ENCODE results near the gene OLFML2A. TPM values are rescaled to one million over a fixed set of nuclear protein-coding genes. Genes with fewer than 3 reads are reported as not detected.

OLFML2A gene
- total RNA-seq, 1 donor from 2014 or later: not detected

DNA sequence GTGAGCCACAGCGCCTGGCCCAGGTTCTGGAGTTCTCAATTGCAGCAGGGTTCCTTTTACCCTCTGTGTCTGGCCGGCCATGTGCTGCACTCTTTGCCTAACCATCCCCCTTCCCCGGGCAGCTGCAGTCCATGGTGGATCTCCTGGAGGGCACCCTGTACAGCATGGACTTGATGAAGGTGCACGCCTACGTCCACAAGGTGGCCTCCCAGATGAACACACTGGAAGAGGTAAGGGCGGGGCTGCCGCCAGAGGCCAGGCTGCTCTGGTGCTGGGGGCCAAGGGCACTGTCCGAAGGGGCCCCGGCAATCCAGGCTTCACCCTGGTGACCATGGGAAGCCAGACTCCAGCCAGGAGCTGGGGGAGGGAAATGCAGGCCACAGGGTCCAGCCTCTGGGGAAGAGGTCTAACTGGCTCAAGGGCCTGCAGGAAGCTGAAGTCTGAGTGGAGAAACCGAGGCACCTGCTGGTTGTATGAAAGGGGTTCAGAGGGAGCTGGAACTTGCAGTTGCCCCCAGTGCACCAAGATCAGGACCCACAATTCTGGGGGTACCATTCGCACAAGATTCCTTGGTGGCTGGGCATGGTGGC lies 18.1 kb downstream of the OLFML2A start:
- intact Hi-C loops (cut with micrococcal nuclease): no loop called here

DNA sequence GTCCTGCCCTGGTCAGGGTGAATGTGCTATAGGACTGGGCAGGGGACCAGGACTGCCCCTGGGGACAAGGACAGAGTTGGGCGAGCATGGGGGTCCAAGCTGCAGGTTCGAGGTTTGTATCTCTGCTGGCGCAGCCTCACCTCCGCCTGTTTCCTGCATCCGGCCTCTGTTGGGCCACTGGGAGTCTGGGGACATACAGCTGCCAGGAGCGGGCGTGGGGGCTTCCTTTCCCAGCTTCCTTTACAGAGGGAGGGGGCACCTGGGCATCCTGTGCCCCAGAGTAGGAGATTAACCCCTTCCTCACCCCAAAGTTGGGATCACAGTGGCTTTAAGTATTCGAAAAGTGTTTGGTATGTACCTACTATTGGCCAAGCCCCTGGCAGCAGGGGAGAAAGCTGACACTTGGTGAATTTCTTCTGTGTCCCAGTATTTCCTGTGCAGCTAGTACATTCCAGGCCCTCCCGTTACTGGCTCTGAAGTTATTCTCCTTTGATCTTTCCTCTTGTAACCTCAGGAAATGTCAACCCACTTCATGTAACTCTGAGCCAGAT lies 19.0 kb downstream of the OLFML2A start:
- intact Hi-C loops (cut with micrococcal nuclease): no loop called here

DNA sequence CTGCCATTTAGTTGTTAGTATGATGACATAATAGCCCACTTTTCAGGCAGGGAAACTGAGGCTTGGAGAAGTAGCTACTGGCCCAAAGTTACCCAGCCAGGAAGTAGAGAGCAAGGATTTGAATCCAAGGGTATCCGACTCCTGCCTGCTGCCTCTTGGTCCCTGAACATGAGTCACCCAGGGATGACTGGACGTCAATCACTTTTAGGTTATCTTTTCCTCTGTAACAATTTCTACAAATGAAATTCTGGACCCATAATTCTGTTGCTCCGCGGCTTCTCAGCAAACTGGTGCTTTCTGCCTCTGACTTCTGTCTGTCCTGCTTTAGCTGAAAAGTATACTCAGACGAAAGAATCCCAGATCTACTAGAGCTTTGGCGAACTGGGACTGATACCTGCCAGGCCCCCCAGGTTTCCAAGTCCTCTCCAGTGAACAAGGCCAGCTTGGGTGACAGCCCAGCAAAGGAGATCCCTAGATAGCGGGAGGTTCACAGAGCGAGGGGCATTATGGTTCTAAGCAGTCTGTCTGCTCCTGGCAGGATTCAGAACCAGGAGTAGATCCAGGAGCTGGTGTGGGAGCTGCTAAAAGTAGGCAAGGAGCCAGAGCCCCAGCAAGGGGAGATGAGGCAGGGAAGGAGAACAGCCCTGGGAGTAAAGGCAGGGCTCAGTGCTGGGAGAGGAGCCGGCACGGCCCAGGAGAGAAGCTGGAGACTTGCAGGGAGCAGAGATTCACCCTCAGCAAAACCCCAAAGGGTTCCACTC lies 20.6 kb downstream of the OLFML2A start:
- intact Hi-C loops (cut with micrococcal nuclease): no loop called here

DNA sequence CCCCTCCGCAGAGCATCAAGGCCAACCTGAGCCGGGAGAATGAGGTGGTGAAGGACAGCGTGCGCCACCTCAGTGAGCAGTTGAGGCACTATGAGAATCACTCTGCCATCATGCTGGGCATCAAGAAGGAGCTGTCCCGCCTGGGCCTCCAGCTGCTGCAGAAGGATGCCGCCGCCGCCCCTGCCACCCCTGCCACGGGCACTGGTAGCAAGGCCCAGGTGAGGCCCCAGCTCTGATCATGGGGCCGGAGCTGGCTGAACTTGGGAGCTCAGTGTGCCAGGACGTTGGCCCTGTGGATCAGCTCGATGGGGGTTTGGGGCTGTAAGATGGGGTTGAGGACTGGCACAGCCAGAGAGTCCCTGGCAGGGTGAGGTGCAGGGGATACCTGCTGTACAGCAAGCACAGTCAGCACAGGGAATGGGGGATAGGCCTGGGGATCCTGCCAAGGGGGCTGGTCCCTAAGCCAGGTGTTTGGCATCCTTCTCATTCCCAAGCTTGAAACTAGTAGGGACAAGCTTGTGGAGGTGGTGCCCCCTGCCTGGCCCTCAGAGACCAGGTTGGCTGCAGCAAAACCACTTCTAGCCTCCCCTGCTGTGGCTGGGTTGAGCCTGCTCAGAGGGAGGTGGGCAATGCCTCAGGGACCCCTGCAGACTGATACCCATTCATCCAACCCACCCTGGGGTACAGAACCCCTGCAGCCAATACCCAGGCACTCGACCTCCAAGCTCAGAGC lies 22.5 kb downstream of the OLFML2A start:
- intact Hi-C loops (cut with micrococcal nuclease): no loop called here

DNA sequence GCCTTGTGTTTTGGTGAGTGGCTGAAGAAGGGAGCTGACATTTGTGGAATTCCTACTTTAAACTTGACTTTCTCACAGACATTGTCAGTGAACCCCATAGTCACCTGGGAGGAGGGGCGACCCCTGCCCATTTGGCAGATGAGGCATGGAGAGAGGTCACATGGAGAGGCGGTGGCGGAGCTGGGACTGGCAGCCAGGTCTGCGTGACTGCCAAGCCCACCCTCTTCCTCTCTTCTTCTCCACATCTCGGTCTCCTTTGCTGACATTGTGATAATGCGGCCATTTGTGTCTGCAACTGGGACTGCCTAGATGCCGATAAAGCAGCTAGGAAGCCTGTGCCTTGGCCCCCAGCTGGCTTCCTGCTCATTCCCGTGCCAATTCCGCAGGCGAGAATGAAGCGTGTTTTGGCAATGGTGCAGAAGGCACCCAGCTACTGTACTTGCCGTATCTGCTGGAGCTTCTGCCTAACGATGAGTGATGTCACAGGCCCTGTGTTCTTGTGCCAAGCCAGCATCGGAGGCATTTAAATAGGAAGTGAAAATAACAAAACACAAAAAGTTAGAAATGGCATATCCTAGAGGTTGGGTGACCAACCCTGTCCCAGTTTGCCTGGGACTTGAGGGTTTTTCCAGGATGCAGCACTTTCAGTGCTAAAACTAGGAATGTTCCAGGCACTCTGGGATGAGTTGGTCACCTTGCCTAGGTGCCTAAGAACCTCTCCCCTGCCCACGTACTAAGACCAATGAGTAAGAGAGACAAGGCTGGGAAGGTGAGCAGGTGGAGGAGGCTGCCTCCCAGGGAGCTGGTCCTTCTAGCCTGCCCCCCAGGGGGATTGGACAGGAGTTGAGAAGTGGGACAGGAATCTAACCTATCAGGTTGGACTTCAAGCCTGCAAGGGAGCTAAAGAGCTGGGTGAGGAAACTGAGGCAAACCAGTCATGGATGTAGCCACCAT lies 23.6 kb downstream of the OLFML2A start:
- intact Hi-C loops (cut with micrococcal nuclease): no loop called here

DNA sequence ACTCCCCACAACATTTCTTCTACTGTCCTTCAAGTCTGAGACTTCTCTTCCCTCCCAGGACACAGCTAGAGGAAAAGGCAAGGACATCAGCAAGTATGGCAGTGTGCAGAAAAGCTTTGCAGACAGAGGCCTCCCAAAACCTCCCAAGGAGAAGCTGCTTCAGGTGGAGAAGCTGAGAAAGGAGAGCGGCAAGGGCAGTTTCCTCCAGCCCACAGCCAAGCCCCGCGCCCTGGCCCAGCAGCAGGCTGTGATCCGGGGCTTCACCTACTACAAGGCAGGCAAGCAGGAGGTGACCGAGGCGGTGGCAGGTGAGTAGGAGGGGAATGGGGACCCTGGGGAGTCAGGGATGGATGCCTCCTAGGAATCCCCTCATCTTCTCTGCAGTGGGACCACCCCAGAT lies 24.4 kb downstream of the OLFML2A start:
- intact Hi-C loops (cut with micrococcal nuclease): no loop called here

DNA sequence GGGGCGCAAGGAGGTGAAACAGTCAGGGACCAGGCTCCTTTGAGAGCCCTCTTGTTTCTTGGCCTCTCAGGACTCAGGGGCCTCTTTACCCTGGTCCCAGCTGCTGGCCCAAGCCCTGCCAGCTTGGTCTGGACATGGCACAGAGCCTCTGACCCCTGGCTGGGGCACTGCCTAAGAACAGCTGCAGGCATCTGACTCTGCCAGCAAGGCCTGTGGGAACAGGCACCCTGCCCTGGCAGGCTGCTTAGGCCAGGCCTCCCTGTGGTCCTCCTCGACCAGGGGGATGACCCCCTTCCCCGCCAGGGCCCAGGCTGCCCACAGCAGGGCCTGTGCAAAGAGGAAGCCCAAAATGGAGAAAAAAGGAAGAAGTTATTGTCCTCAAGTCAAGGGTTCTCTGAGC lies 25.5 kb downstream of the OLFML2A start:
- intact Hi-C loops (cut with micrococcal nuclease): no loop called here

DNA sequence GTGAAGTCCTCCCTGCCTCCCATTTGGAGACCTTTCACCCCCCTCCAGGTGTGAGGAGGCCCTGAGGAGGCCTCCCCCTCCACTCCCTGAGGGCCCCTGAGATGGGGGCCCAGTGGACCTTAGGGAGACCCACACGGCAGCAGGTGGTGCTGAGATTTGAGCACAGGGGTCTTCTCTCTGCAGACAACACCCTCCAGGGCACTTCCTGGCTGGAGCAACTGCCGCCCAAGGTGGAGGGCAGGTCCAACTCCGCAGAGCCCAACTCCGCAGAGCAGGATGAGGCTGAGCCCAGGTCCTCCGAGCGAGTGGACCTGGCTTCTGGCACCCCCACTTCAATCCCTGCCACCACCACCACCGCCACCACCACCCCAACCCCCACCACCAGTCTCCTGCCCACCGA lies 27.0 kb downstream of the OLFML2A start:
- intact Hi-C loops (cut with micrococcal nuclease): no loop called here

DNA sequence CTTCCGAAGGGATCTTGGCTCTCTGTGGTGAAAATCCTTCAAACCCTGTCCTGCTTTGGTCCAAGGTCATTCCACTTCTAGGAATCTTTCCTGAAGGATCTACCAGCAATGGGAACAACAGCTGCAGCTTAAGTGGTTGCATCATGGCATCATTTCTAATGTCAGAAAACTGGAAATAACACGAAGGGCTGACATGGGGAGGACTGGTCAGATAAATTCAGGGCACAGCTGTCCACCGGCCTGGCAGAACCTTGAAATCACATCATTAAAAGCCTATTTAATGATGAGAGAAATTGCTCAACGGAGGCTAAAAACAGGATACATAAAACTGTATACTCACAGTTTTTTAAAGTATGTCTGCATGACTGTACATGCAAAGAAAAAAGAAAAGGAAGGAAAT lies 28.3 kb downstream of the OLFML2A start:
- intact Hi-C loops (cut with micrococcal nuclease): no loop called here

DNA sequence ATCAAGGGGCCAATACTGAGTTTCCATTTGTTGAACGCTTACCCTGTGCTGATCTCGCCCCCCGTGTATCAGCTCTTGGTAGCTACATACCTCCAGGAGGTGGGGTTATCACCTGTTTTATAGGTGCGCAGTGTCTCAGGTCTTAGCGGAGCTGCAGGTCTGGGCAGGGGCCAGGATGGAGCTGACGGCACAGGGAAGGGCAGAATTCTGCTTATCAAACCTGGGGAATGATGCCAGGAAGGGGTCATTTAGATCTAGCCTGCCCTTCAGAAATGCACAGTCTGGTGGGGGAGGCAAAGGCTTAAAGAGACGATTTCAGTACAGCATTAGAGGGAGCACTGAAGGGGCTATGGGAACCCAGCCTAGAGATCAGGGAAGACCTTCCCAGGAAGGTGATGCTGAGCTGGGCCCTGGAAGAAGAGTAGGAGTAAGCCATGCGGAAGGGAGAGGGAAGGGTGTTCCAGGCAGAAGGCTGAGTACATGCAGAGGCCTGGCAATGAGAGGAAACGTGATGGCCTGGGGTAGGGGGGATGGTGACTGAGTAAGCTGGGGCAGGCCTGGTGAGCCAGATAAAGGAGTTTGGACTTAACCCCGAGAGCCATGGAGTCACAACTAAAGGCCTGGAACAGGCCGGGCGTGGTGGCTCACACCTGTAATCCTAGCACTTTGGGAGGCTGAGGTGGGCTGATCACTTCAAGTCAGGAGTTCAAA lies 31.5 kb downstream of the OLFML2A start:
- intact Hi-C loops (cut with micrococcal nuclease): no loop called here

DNA sequence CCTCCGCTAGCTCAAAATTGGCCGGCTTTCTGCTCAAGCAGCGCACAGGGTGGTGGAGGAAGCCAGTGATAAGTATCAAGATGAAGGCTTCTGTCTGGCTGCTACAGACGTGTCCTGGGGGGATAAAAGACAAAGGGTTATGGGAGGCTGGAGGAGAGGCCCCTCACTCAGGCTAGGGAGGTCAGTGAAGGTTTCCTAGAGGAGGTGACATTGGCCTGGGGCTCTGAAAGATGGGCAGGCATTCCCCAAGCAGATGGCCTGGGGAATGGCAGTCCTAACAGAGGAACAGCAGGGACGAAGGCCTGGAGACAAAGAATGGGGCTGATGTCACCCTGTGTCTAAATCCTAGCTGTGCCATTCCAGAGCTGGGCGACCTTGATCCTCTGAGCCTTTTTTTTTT lies 32.3 kb downstream of the OLFML2A start:
- intact Hi-C loops (cut with micrococcal nuclease): no loop called here

DNA sequence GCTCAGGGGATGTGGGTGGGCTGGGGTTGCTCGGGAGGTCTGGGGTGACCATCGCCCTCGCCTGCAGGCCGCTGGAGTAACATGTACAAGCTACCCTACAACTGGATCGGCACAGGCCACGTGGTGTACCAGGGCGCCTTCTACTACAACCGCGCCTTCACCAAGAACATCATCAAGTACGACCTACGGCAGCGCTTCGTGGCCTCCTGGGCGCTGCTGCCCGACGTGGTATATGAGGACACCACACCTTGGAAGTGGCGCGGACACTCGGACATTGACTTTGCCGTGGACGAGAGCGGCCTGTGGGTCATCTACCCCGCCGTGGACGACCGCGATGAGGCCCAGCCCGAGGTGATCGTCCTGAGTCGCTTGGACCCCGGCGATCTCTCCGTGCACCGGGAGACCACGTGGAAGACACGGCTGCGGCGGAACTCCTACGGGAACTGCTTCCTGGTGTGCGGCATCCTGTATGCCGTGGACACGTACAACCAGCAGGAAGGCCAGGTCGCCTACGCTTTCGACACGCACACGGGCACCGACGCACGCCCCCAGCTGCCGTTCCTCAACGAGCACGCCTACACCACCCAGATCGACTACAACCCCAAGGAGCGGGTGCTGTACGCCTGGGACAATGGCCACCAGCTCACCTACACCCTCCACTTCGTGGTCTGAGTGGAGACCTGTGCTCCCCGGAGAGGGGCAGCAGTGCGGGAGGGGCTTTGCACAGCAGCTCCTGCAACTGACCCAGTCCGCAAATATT lies 33.0 kb downstream of the OLFML2A start:
- intact Hi-C loops (cut with micrococcal nuclease): no loop called here

DNA sequence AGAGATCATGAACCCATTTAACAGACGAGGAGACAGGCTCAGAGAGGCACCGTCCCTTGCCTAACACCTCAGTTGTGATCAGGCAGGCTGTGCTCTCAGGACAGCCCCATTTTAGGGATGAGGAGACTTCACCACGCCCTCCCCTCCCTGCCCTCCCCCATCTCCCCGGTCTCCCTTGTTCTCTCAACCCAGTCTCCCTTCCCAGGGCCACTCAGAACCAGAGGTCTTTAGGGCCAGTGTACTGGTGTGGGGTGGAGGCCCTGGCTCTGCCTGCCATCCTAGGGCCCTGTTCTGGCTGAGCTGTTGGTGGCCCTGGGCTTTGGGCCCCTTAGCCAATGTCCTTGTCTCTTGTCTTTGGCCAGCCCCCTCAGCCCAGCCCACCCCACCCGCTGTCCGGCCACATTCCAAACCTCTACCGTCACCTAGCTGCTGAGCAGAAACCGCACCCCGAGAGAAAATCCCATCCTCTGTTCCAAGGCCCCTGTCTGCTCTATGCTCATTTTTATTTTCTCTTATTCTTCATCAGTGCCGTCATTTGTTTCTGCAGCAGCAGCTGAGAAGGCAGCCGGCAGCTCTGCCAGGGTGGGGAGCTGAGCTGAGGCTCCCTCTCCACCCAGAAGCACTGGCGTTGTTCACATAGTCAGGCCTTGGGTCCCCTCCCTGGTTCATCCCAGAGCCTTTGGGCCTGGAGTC lies 33.9 kb downstream of the OLFML2A start:
- intact Hi-C loops (cut with micrococcal nuclease): no loop called here

DNA sequence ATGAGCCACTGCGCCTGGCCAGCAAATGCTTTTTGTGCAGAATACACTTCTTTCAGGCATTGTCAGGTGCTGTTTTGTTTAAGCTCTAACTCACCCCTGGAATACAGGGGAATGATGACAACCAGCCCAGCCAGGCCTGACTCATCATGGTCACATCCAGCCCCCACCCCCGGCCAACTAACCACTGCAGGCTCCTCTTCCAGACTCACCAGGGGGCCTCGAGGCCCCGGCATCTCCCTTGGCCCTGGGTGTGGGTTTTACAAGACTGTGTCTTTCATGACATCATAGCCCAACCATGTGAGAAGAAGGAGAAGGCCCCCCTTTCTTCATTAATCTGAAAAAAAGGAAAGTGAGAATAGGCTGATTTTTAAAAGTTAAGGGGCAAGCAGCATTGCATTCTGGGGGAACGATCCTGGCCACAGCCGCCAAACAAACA lies 35.5 kb downstream of the OLFML2A start:
- intact Hi-C loops (cut with micrococcal nuclease): no loop called here

DNA sequence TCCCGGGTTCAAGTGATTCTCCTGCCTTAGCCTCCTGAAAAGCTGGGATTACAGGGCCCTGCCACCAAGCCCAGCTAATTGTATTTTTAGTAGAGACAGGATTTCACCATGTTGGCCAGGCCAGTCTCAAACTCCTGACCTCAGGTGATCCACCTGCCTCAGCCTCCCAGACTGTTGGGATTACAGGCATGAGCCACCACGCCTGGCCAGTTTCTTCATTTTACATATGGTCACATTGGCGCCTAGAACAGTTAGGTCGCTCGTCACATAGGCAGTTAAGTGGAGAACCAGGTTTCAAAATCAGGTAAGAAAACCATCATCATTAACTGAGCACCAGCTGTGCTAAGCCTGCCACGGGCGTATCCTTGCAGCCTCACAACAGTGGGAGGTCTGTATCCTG lies 36.1 kb downstream of the OLFML2A start:
- intact Hi-C loops (cut with micrococcal nuclease): no loop called here

DNA sequence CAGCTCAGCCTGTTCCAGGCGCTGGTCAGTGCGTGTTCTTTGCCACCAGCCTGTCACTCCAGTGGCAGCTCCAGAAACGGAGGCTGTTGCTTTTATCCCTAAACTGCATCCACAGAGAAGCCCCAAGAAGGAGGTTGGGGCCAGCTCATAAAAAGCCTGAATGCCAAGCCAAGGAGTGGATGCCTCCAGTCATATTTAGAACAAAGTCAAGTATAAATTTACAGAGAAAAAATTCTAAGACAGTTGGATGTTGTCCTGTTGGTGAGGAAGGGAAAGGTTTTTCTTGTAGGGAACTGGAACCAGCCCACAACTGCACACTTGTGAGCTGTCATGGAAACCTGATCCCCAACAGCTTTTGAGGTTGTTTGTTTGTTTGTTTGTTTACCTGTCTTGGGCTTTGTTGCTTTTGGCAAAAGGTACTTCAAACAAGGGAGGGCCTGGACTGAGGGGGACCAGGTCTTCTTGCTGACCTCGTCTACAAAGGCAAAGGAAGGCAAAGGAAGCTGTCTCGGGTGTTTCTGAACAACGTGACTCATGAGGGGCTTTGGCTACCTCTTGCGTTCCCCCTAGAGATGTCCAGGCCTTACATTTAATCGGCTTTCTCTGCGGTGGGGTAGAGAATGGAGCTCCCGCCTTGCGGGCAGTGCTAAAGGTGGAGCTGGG lies 36.7 kb downstream of the OLFML2A start:
- intact Hi-C loops (cut with micrococcal nuclease): no loop called here

DNA sequence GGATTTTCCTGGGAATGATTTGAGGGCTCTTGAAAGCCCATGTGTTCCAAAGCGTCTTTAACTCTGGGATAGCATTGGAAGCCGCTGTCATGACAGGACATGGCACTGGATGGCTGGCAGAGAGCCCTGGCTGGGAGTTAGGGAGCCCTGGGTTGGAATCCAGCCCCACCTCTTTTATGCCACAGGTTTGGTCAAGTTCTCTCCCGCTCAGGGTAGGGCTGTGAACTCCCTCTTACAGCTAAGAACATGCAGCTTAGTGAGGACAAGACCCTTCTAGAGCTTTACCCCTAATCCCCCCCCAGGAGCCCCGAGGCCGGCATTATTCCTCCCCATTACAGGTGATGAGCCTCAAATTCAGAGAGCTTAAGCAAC lies 37.2 kb downstream of the OLFML2A start:
- intact Hi-C loops (cut with micrococcal nuclease): no loop called here

DNA sequence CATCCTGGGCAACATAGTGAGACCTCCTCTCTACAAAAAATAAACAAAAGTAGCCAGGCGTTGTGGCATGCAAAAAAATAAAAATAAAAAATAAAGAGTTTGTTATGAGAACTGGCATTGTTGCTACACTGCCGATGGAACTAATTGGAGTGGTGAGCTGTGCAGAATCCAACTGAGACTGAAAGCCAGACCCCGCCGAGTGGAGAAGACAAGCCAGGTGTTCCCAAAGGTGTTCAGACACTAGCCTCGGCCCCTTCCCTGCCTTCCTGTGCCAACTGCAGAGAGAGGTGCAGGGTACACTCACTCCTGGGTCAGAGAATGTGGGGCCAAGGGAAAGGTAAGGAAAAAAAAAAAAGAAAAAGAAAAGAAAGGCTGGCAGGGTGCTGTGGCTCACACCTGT lies 38.7 kb downstream of the OLFML2A start:
- intact Hi-C loops (cut with micrococcal nuclease): no loop called here

Data from T-helper 2 cell treated with Interferon-gamma antibody and Interleukin-4, amounts not matched to agents 100 ng/mL and 5 ng/mL, for 36 hours (primary cell).